Superior temporal gyrus (tissue), 1 donor: ENCODE data around the gene RYR1.
"Not testable (repeated sequence)": the region's sequence is repeated elsewhere in the genome, so short reads cannot be mapped to it uniquely, and the experiment has no call there.

Experiments
- DNase-seq: peaks from one replicate; pipeline ENCODE4 v3.0.0-alpha.2; 2016; ENCODE audit errors: extremely low spot score

Gene RYR1

DNA sequence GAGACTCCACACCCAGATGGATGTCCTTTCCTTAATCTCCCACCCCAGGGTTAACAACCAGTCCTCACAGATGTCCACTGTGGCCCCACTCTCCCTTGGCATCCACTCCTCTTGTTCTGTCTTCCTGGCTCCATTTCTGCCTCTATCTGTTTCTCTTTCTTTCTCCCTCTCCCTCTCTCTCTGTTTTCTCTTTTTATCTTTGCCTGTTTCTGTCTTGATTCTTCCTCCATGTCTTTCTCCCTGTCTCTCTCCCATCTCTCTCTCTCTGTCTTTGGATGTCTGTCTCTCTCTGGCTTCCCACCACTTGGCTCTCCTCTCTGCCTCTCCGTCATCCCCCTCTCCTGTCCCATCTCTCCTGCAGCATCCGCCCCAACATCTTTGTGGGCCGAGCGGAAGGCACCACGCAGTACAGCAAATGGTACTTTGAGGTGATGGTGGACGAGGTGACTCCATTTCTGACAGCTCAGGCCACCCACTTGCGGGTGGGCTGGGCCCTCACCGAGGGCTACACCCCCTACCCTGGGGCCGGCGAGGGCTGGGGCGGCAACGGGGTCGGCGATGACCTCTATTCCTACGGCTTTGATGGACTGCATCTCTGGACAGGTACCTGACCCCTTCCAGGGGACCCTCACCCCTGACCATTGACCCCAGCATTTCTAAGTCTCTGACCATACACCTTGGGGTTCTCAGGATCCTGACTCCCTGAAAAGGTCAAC lies 24.4 kb downstream of the RYR1 start:
- no peak for DNase-seq

DNA sequence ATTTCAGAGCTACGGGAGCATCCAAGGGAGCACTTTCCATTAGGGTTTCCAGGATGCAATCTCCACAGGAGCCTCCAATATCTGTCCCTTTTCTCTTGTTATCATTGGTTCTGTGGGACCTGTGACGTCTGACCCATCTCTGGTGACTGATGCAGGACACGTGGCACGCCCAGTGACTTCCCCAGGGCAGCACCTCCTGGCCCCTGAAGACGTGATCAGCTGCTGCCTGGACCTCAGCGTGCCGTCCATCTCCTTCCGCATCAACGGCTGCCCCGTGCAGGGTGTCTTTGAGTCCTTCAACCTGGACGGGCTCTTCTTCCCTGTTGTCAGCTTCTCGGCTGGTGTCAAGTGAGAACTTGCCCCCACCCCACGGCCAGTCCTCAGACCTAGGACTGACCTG lies 25.5 kb downstream of the RYR1 start:
- DNase-seq, result no peak

DNA sequence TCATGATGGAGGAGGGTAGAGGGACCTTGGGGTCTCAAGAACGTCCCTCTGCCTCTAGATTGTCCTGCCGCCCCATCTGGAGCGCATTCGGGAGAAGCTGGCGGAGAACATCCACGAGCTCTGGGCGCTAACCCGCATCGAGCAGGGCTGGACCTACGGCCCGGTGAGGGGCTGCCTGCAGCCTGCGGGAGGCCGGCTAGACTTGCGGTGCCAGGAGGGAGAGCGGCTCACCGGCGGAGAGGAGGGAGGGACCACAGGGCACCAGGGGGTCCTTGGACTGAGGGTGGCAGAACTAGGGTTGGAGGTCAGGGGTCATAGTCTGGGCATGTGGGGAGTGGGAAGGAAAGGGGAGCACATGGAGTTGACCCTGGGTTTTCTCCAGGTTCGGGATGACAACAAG lies 29.9 kb downstream of the RYR1 start:
- no peak for DNase-seq

DNA sequence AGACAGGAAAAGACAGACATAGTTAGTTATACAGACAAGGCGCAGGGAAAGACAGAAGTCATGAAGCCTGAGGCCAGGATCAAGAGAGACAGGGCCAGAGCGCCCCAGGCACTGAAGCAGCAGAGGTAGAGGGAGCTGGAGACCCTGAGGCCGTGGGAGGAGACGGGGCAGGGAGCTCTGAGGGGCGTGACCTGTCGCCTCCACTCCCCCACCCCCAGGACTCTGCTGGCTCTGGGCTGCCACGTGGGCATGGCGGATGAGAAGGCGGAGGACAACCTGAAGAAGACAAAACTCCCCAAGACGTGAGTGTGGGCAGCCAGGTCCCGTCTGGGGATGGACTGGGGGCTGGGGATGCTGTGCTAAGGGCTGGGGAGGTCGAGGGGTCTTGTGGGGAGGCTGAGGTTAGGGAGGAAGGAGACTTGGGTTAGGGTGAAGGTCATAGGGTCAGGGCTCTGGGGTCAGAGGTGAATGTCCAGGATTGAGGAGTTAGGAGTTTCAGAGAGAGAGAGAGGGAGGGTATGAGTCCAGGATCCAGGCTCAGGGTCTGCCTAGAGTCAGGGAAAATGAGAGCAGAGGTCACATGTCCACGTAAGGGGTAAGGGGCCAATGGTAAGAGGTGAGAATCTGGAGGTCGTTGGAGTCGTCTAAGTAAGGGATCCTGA lies 31.1 kb downstream of the RYR1 start:
- no peak for DNase-seq

DNA sequence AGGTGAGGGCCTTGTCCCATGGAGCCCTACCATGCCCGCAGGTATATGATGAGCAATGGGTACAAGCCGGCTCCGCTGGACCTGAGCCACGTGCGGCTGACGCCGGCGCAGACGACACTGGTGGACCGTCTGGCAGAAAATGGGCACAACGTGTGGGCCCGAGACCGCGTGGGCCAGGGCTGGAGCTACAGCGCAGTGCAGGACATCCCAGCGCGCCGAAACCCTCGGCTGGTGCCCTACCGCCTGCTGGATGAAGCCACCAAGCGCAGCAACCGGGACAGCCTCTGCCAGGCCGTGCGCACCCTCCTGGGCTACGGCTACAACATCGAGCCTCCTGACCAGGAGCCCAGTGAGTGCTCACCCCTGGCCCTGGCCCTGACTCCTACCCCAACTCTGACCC lies 32.6 kb downstream of the RYR1 start:
- no peak for DNase-seq

DNA sequence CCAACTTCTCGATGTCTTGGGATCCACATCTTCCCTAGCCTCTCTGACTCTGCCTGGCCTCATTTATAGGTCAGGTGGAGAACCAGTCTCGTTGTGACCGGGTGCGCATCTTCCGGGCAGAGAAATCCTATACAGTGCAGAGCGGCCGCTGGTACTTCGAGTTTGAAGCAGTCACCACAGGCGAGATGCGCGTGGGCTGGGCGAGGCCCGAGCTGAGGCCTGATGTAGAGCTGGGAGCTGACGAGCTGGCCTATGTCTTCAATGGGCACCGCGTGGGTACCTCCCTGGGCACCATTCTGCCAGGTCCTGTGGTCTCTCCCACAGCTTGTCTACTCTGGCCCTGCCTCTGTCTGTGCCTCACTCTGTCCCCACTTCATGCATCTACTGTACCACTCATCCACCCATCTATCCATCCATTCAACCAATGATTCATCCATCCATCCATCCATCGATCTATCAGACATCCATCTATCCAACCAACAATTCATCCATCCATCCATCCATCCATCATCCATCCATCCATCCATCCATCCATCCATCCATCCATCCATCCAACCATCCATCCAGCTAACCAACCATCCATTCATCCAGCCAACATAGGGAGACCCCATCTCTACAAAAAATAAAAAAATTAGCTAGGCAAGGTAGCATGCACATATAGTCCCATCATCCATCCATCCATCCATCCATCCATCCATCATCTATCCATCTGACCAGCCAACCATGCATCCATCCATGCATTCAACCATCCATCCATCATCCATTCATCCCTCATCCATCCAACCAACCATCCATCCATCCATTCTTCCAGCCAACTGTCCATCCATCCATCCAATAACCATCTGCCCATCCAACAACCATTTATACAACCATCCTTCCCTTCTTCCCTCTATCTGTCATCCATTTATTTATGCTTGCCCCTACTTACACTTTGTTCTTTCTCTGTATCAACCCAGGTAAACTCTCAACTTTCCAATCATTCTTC lies 34.3 kb downstream of the RYR1 start:
- DNase-seq, result no peak

DNA sequence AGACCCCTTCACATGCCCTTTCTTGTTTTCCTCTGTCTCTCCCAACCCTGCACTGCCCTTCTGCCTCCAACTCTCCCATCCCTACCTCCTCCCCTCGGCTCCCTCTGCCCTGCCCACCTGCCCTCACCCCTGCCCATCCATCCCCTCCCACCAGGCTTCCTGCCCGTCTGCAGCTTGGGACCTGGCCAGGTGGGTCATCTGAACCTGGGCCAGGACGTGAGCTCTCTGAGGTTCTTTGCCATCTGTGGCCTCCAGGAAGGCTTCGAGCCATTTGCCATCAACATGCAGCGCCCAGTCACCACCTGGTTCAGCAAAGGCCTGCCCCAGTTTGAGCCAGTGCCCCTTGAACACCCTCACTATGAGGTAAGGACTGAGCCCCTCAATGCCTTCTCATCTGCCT lies 35.7 kb downstream of the RYR1 start:
- no peak for DNase-seq

DNA sequence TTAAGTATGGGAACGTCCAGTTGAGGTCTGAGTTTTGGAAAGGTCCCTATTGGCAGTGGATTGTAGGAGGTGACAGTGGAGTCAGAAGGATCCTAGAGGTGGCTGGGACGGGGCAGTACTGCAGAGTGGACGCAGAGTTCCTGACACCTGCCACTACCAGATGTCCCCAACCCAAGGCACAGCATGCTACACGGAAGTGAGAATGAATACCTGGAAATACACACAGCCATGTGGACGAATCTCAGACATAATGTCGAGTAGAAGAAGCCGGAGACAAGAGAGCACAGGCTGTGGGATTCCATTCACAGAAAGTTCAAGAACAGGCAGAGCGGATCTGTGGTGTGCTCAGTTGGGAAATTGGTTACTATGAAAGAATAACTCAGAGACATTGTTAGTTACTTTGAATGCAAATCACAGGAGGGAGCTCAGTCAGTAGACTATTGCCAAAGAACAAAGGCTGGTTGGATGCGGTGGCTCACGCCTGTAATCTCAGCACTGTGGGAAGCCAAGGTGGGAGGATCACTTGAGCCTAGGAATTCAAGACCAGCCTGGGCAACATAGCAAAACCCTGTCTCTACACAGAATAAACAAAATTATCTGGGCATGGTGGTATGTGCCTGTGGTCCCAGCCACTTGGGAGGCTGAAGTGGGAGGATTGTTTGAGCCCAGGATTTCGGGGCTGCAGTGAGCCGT lies 37.4 kb downstream of the RYR1 start:
- DNase-seq, result no peak

DNA sequence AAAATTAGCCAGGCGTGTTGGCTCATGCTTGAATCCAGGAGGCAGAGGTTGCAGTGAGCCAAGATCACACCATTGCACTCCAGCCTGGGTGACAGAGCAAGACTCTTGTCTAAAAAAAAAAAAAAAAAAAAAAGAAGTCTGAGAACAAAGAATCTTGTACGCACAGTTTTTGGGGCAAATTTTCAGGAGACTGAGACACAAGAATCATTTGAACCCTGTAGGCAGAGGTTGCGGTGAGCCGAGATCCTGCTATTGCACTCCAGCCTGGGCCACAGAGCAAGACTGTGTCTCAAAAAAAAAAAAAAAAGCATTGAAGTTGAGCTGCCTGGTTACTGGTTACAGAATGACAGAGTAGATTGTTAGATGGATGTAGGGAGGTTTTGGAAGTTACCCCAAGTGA lies 39.2 kb downstream of the RYR1 start:
- DNase-seq, result not testable (repeated sequence)

DNA sequence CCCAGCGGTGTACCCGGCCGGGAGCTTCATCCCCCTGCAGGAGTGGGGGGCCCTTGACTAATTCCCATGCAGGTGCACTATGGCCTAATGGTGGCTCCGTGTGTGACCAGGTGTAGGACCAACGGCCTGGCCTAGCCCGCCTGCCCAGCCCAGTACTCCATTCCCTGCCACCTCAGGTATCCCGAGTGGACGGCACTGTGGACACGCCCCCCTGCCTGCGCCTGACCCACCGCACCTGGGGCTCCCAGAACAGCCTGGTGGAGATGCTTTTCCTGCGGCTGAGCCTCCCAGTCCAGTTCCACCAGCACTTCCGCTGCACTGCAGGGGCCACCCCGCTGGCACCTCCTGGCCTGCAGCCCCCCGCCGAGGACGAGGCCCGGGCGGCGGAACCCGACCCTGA lies 39.7 kb downstream of the RYR1 start:
- no peak for DNase-seq

DNA sequence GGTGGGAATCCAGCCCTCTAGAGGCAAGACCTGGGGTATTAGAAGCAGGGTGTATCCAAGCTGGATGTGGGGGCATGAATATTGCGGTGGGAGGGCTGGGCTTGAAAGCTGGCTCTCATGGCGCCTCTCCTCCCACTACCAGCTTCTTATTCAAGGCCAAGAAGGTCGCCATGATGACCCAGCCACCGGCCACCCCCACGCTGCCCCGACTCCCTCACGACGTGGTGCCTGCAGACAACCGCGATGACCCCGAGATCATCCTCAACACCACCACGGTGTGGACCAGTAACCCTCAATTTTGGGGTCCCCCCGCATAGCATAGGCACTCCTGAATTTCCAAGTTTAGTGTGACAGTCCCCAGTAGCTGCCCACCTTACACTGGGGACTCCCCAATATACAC lies 41.7 kb downstream of the RYR1 start:
- no peak for DNase-seq

DNA sequence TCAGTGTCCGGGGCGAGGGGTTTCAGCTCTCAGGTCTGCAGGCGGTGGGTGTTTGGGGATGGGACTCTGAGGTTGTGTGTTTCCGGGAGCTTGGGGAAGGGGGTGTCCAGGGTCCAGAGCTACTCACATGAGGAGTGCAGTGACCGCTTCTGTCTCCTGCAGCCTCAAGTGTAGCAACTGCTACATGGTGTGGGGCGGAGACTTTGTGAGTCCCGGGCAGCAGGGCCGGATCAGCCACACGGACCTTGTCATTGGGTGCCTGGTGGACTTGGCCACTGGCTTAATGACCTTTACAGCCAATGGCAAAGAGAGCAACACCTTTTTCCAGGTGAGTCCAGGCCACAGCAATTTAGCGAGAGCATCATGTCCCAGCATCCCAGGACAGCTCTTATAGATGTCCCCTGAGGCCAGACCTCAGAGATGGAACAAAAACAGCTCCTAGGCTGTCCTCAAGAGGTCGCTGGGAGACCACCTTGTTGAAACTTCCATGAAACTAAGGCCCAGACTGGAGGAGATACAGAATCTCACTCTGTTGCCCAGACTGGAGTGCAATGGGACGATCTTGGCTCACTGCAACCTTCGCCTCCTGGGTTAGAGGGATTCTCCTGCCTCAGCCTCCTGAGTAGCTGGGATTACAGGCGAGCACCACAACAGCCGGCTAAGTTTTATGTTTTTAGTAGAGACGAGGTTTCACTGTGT lies 44.9 kb downstream of the RYR1 start:
- DNase-seq, result no peak

DNA sequence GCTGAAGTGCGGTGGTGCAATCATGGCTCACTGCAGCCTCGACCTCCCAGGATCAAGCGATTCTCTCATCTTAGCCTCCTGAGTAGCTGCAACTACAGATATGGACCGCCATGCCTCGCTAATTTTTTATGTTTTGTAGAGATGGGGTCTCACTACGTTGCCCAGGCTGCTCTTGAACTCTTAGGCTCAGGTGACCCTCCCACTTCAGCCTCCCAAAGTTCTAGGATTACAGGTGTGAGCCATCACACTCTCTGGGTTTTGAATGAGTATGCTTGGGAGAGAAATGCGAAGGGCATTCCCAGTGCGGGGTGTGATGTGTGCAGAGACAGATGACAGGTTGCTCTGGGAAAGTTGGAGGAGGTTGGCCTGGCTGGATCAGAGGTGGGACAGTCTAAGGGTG lies 49.0 kb downstream of the RYR1 start:
- DNase-seq, result no peak

DNA sequence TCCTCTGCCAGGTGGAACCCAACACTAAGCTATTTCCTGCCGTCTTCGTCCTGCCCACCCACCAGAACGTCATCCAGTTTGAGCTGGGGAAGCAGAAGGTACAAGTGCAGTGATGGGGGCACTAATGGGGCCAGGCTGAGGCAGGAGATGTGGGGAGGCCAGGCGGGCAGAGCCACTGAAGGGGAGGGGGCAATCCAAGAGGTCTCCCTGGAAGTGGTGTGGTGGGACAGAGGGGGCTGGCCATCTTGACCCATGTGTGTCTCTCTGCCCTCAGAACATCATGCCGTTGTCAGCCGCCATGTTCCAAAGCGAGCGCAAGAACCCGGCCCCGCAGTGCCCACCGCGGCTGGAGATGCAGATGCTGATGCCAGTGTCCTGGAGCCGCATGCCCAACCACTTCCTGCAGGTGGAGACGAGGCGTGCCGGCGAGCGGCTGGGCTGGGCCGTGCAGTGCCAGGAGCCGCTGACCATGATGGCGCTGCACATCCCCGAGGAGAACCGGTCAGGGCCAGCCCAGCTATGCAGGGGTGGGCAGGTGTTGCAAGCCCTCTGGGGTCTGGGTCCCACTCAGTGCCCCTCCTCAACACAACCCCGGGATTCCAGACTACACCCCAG lies 49.6 kb downstream of the RYR1 start:
- no peak for DNase-seq

DNA sequence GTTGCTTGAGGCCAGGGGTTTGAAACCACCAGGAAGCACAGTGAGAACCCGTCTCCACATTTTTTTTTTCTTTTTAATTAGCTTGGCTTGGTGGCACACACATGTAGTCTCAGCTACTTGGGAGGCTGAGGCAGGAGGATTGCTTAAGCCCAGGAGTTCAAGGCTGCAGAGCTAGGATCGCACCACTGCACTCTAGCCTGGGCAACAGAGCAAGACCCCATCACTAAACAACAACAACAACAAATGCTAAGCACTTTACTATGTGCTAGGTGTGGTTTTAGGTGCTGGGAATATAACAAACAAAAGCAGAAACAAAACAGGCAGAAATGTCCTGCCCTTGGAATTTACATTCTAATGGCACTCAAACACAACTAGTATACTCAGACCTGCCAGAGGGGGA lies 51.3 kb downstream of the RYR1 start:
- DNase-seq, result no peak

DNA sequence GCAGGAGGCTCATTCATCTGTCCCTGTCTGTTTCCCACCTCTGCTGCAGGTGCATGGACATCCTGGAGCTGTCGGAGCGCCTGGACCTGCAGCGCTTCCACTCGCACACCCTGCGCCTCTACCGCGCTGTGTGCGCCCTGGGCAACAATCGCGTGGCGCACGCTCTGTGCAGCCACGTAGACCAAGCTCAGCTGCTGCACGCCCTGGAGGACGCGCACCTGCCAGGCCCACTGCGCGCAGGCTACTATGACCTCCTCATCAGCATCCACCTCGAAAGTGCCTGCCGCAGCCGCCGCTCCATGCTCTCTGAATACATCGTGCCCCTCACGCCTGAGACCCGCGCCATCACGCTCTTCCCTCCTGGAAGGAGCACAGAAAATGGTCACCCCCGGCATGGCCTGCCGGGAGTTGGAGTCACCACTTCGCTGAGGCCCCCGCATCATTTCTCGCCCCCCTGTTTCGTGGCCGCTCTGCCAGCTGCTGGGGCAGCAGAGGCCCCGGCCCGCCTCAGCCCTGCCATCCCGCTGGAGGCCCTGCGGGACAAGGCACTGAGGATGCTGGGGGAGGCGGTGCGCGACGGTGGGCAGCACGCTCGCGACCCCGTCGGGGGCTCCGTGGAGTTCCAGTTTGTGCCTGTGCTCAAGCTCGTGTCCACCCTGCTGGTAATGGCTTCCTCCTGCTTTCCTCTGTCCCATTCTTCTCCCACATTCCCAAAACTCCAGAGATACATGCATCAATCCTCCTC lies 52.2 kb downstream of the RYR1 start:
- no peak for DNase-seq

DNA sequence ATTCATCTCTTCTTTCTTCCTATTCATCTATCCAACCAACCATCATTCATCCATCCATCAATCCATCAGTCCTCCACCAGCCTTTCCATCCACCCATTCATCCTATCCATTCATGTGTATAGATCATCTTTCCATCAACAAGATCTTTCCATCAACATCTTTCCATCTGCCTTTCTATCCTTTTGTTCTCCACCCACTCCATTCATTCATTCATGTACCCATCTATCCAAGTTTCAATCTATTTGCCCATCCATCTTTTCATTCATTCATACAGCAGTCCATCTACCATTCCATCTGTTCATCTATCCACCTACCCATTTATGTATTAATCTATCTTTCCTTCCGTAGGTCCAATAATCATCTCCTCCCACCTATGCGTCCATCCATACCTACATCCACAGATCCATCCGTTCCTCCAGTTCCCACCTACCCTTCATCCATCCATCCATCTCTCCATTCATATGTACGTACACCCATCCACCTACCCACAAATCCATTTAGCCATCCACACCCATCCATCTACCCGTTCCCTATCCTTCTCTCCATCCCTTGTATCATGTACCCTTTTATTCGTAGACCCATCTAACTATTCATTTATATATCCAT lies 53.3 kb downstream of the RYR1 start:
- DNase-seq, result no peak

DNA sequence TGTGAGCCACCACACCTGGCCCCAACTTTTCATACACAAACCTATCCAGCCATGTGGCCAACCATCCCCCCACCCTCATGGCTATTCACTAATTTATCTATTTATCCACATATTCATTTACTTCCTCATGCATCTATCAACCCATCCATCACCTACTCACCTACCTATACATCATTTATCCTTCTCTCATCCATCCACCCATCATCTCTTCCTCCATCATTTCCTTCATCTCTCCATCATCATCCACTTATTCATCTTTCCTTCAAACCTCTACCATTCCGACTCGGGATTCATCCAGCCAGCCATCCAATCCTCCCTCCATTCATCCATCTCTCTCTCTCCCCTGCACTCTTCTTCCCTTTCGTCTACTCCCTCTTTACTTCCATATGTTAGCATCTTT lies 54.6 kb downstream of the RYR1 start:
- no peak for DNase-seq

DNA sequence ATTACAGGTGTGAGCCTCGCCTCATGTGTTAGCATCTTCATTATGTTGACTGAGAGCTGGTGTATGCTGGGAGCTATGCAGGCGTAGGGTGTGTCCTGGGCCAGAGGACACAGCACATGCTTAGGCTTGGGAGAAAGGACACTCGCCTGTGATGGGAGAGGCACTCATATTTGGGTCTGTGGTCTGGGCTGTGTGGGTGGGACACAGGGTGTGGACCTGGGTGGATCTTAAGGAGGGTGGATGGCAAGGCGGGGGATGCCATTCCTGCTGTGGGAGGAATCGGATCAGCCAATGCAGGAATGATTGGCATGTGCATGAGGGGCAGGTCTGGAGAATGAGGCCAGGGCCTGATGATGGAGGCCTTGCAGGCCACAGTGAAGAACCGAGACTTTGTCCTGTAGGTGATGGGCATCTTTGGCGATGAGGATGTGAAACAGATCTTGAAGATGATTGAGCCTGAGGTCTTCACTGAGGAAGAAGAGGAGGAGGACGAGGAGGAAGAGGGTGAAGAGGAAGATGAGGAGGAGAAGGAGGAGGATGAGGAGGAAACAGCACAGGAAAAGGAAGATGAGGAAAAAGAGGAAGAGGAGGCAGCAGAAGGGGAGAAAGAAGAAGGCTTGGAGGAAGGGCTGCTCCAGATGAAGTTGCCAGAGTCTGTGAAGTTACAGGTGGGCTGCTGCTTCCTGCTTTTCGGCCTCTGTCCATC lies 55.4 kb downstream of the RYR1 start:
- DNase-seq, result no peak
